Upper lobe of left lung (tissue), 6 donors: ENCODE measurements around the gene RNF2. TPM values are rescaled to one million over a fixed set of nuclear protein-coding genes. Genes with fewer than 3 reads are reported as not detected.

Source experiments
- ATAC-seq, 2 donors: fragments of 200-7000 bp; cut with Tn5 transposase; one replicate each; pipeline ENCODE4 v1.9.1; 2022; ENCODE audit warnings: mild to moderate bottlenecking in 2 of 2, moderate library complexity in 2 of 2; ENCODE audit not compliant: low FRiP score in 2 of 2
- DNase-seq, 2 donors: peaks; one replicate each; pipeline ENCODE4 v3.0.0-alpha.2; 2019 to 2020
- H3K27ac ChIP-seq, 4 donors: fragments of 200-600 bp; sonication (generic); one replicate each; pipeline ENCODE4 v1.5.1; 2016 to 2019
- H3K27me3 ChIP-seq, 4 donors: fragments of 200-600 bp; sonication (generic); one replicate each; pipeline ENCODE4 v1.5.1; 2017 to 2019
- H3K36me3 ChIP-seq, 4 donors: fragments of 200-600 bp; sonication (generic); one replicate each; pipeline ENCODE4 v1.5.1; 2016 to 2019
- H3K4me1 ChIP-seq, 4 donors: fragments of 200-600 bp; sonication (generic); one replicate each; pipeline ENCODE4 v1.5.1; 2018 to 2019
- H3K4me3 ChIP-seq, 4 donors: fragments of 200-600 bp; sonication (generic); one replicate each; pipeline ENCODE4 v1.5.1; 2017 to 2019; ENCODE audit warnings: mild to moderate bottlenecking in 2 of 4, moderate library complexity in 1 of 4
- H3K9me3 ChIP-seq, 4 donors: fragments of 200-600 bp; sonication (generic); one replicate each; pipeline ENCODE4 v1.5.1; 2018 to 2019
- EP300 ChIP-seq, 4 donors: sonication (generic); formaldehyde crosslinking; IDR thresholded peaks; one replicate each; pipeline ENCODE4 v1.5.1; 2017; ENCODE audit warnings: antibody characterized with exemption in 4 of 4, control low read depth in 2 of 4
- POLR2A ChIP-seq, 4 donors: fragments of 450-650 bp; IDR thresholded peaks; one replicate each; pipeline ENCODE4 v1.5.1; 2016 to 2017; ENCODE audit warnings: antibody characterized with exemption in 4 of 4, mild to moderate bottlenecking in 2 of 4
- POLR2AphosphoS5 ChIP-seq, 2 donors: sonication (generic); formaldehyde crosslinking; IDR thresholded peaks; one replicate each; pipeline ENCODE4 v1.5.1; 2017; ENCODE audit warnings: antibody characterized with exemption in 2 of 2
- WGBS, 2 donors: methylation state at CpG; one replicate each; pipeline ENCODE4 v1.1.5; 2017 to 2018; 5-methylcytosine and 5-hydroxymethylcytosine counted together
- total RNA-seq, 6 donors: library from RNA; depleted of rRNA in 4 of 6; stranded (reverse); fragments of >200 nt in 4 of 6; gene quantifications; one replicate each; pipeline versions ENCODE4 v1.1.0 to v1.2.1, GENCODE V29; 2016 to 2021
- TF ChIP-seq, protein P1 (sequence below), 6 experiments: fragments of 450-650 bp in 4 of 6; fragments of 200-600 bp in 2 of 6; sonication (generic) in 2 of 6; IDR thresholded peaks; one replicate each; pipeline ENCODE4 v1.5.1; 2016 to 2019; ENCODE audit warnings: antibody characterized with exemption in 6 of 6
- donor health status: DM: no; HTN: no; CAD: no; lungs with moderate emphysema.
- donor health status: DM: no; HTN: yes; CAD: no; lungs with severe emphysema.

The RNF2 gene
- total RNA-seq, 6 donors from 2014 or later, result 4.2 to 17.8 (median 12.1) TPM

DNA sequence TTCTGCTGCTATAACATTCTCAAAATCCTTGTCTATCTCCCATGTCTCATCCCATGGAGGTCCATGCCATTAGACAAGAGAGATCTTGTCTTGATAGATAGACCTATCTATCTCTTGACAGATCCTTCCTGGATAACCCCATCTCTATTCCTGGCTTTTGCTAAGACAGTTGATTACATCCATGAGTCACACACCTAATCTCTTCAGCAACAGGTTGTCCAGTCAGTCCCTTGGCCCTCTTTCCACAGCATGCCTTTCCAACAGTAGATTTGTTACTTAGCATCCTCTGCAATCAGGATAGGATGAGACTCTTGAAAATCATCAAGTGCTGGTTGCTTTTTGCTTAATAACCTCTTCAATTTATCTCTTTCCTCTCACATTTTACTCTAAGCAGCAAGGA, 64.8 kb downstream of the RNF2 start:
- no peak for ATAC-seq

DNA sequence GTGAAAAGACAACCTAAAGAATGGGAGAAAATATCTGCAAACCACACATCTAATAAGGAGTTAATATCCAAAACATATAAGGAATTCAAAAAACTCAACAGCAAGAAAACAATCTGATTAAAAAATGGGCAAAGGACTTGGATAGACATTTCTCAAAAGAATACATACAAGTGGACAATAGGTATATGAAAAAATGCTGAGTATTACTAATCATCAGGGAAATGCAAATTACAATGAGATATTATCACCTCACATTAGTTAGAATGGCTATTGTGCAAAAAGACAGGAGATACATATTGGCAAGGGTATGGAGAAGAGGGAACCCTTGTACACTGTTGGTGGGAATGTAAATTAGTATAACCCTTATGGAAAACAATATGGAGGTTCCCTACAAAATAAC, 66.5 kb downstream of the RNF2 start:
- DNase-seq (no peak), ATAC-seq (no peak)
- Histone ChIP-seq H3K36me3 (no peaks in the 10 kb centered on the region), H3K4me3 (no peak overlapping the region), H3K27me3 (no peaks in the 10 kb centered on the region), H3K27ac (no peak overlapping the region), H3K4me1 (no peaks in the 10 kb centered on the region), H3K9me3 (peaks cover 5 to 23% (median 16%) of the 10 kb centered on the region in 4 donors)
- TF ChIP-seq EP300 (IDR thresholded peaks at IDR 0.05) (no peak), POLR2AphosphoS5 (IDR thresholded peaks at IDR 0.05) (no peak), POLR2A (IDR thresholded peaks at IDR 0.05) (no peak)
- TF ChIP-seq, protein P1, sequence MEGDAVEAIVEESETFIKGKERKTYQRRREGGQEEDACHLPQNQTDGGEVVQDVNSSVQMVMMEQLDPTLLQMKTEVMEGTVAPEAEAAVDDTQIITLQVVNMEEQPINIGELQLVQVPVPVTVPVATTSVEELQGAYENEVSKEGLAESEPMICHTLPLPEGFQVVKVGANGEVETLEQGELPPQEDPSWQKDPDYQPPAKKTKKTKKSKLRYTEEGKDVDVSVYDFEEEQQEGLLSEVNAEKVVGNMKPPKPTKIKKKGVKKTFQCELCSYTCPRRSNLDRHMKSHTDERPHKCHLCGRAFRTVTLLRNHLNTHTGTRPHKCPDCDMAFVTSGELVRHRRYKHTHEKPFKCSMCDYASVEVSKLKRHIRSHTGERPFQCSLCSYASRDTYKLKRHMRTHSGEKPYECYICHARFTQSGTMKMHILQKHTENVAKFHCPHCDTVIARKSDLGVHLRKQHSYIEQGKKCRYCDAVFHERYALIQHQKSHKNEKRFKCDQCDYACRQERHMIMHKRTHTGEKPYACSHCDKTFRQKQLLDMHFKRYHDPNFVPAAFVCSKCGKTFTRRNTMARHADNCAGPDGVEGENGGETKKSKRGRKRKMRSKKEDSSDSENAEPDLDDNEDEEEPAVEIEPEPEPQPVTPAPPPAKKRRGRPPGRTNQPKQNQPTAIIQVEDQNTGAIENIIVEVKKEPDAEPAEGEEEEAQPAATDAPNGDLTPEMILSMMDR (IDR thresholded peaks at IDR 0.05), result no peak

More for the DNA sequence above, 64.8 kb downstream of the RNF2 start:
- no peaks in the 10 kb centered on the region for H3K4me1 ChIP-seq
- H3K9me3 ChIP-seq, result peaks cover 5 to 23% (median 16%) of the 10 kb centered on the region in 4 donors
- no peak overlapping the region for H3K27ac ChIP-seq
- DNase-seq, result no peak
- H3K27me3 ChIP-seq, result no peaks in the 10 kb centered on the region
- H3K4me3 ChIP-seq, result no peak overlapping the region
- TF ChIP-seq POLR2A (IDR thresholded peaks at IDR 0.05), result no peak
- TF ChIP-seq POLR2AphosphoS5 (IDR thresholded peaks at IDR 0.05), result no peak
- no peak for TF ChIP-seq EP300 (IDR thresholded peaks at IDR 0.05)
- TF ChIP-seq, protein P1 (IDR thresholded peaks at IDR 0.05), result no peak
- no peaks in the 10 kb centered on the region for H3K36me3 ChIP-seq

DNA sequence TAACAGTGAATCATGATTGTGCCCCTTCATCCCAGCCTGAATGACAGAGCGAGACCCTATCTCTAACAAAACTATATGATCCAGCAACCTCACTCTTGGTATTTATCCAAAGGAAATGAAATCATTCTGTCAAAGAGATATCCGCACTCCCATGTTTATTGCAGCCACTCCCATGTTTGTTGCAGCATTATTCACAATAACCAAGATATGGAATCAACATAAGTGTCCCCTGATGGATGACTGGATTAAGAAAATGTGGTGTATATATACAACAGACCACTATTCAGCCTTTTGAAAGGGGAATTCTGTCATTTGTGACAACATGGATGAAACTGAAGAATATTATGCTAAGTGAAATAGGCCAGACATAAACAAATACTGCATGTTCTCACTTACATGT, 67.0 kb downstream of the RNF2 start:
- 67 to 77% methylated on average over 2 of the region's 2 CpGs for WGBS, 2 donors
- H3K4me3 ChIP-seq, result no peak overlapping the region

DNA sequence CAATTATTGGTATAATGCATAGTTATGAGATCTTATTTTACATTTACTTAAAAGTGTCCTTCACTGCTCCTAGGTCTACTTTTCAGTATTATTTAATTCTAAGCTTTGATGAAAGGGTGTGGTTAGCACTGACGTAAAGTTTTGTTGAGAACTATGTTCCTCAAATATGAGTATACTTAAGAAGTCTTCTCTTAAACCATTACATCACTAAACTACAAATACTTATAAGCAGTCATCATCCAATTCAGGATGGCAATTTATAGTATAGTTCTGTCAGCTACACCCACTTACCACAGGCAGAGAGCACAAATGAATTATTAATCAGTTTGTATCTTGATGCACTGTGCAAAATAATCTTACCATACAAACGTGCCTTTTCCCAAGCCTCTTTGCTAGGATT, 84.3 kb downstream of the RNF2 start:
- Histone ChIP-seq H3K27me3 (no peaks in the 10 kb centered on the region), H3K4me1 (no peaks in the 10 kb centered on the region), H3K9me3 (peaks cover 0 to 7% (median 0%) of the 10 kb centered on the region in 4 donors), H3K36me3 (peaks cover 2 to 76% (median 30%) of the 10 kb centered on the region in 4 donors), H3K4me3 (no peak overlapping the region), H3K27ac (no peak overlapping the region)
- TF ChIP-seq EP300 (IDR thresholded peaks at IDR 0.05), result no peak
- TF ChIP-seq POLR2A (IDR thresholded peaks at IDR 0.05), result no peak
- no peak for TF ChIP-seq POLR2AphosphoS5 (IDR thresholded peaks at IDR 0.05)
- TF ChIP-seq, protein P1 (IDR thresholded peaks at IDR 0.05), result no peak
- 63 to 77% methylated on average over 2 of the region's 2 CpGs for WGBS, 2 donors
- ATAC-seq (no peak), DNase-seq (no peak)

More for the DNA sequence above, 67.0 kb downstream of the RNF2 start:
- peaks cover 5 to 21% (median 16%) of the 10 kb centered on the region in 4 donors for H3K9me3 ChIP-seq
- H3K36me3 ChIP-seq, result peaks cover 0 to 3% (median 0%) of the 10 kb centered on the region in 4 donors
- ATAC-seq (no peak), DNase-seq (no peak)
- no peak overlapping the region for H3K27ac ChIP-seq
- no peaks in the 10 kb centered on the region for H3K27me3 ChIP-seq
- no peaks in the 10 kb centered on the region for H3K4me1 ChIP-seq
- TF ChIP-seq EP300 (IDR thresholded peaks at IDR 0.05) (no peak), POLR2A (IDR thresholded peaks at IDR 0.05) (no peak), POLR2AphosphoS5 (IDR thresholded peaks at IDR 0.05) (no peak)
- TF ChIP-seq, protein P1 (IDR thresholded peaks at IDR 0.05), result no peak

DNA sequence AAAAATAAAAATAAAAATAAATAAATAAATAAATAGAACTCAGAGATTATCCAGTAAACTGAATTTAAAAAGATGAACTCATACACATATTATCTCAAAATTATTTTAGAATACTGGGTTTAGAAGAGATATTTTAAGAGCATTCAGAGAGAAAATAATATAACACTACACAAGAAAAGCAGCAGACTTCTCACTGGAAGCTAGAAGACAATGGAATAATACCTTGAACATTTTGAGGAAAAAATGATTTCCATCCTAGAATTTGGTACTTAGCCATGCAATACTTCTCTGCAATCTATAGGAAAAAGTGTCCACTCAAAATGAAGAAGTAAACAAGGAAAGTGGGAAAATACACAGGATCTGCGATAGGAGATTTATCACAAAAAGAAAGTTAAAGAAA, 87.2 kb downstream of the RNF2 start:
- ATAC-seq, result no peak
- H3K9me3 ChIP-seq, result peaks cover 0 to 7% (median 0%) of the 10 kb centered on the region in 4 donors
- H3K4me3 ChIP-seq, result no peak overlapping the region
- no peak overlapping the region for H3K27ac ChIP-seq
- no peaks in the 10 kb centered on the region for H3K4me1 ChIP-seq
- peaks cover 0 to 66% (median 16%) of the 10 kb centered on the region in 4 donors for H3K36me3 ChIP-seq
- no peaks in the 10 kb centered on the region for H3K27me3 ChIP-seq
- no peak for DNase-seq
- TF ChIP-seq POLR2A (IDR thresholded peaks at IDR 0.05), result no peak
- TF ChIP-seq, protein P1 (IDR thresholded peaks at IDR 0.05), result no peak
- TF ChIP-seq POLR2AphosphoS5 (IDR thresholded peaks at IDR 0.05), result no peak
- TF ChIP-seq EP300 (IDR thresholded peaks at IDR 0.05), result no peak
- 89 to 100% methylated on average over 1 of the region's 1 CpG for WGBS, 2 donors
